Measurements from ENCODE around the gene L3MBTL2. TPM values are rescaled to one million over a fixed set of nuclear protein-coding genes. Genes with fewer than 3 reads are reported as not detected.
"Not testable (repeated sequence)": the region's sequence is repeated elsewhere in the genome, so short reads cannot be mapped to it uniquely, and the experiment has no call there.

Gene L3MBTL2
- 16.9 TPM for polyA plus RNA-seq (2013, experiment 1 of 2; ENCODE audit: insufficient read length)
- polyA plus RNA-seq (2013, experiment 2 of 2; ENCODE audit: insufficient read length), result 17.9 TPM

DNA sequence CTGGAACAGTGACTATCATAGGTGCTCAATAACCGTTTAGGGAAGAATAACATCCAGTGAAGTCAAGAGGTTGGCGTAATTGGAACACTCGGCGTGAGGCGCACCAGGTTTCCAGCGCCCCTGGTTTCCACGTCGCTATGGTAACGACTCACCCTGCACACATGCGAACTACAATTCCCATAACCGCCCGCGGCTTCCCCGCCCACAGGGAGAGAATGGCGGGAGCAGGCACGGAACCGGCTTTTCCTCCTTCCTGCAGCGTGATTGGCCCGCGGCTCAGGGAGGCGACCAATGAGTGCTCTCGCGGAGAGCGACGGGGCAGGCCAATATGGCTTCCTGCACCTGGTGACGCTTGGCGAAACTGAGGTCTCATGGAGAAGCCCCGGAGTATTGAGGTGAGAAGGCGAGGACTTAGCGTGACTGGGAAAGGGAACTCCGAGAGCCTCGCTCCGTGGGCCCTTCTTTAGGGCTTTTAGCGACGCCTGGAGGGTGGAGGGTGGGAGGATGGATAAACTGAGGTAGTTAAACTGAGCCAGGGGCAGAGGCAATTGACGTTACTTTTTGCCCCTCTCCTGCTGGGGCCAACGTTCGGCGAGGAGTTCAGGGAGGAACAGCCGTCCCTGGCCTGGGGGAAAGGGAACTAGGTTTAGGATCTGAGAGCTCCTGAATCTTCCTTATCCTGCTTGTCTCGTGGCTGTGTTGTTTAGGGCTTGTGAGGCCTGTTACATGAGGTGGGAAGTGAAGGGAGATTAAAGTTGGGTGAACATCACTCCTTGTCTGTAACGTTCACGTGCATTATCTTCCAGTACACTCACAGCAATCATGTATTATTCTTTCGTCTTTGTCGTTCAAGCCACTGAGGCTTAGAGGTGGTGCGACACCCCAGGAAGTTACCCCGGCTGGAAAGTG, at the start of gene L3MBTL2:
Gene L3MBTL2, plus strand, starts transcription at position 321 of the 909 bp plus-strand sequence. Its CDS starts 51 bp downstream, at position 372.
- DNase-seq, result peak; percentile 94

DNA sequence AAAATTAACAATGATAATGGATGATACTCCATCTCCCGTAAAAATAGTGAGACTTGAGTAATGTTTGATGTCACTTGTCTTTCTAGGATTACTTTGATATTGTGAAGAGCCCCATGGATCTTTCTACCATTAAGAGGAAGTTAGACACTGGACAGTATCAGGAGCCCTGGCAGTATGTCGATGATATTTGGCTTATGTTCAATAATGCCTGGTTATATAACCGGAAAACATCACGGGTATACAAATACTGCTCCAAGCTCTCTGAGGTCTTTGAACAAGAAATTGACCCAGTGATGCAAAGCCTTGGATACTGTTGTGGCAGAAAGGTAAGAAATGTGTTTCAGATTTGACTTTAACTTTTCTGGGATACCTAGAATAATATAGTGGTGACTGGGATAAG, 48.0 kb upstream of the L3MBTL2 start:
- no peak for DNase-seq

DNA sequence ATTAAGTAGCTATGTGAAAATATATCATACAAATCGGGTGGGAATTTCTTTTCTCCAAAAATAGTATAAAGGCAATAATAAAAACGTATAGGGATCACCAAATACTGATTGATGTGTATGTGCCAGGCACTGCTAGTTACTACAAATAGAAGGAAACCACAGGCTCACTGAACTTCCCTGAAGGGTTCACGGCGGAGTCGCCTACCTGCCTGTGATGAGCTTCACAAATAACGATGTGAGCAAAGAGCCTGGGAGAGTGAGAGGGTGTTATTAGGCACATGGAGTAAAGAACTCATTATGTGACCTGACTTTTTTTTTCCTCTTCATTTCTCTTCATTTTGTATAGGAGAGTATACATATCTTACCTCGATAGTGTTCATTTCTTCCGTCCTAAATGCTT, 36.0 kb upstream of the L3MBTL2 start:
- DNase-seq, result no peak

GRCh38 chr22:41171996-41172395, 33.1 kb upstream of the L3MBTL2 start:
- DNase-seq, result no peak

DNA sequence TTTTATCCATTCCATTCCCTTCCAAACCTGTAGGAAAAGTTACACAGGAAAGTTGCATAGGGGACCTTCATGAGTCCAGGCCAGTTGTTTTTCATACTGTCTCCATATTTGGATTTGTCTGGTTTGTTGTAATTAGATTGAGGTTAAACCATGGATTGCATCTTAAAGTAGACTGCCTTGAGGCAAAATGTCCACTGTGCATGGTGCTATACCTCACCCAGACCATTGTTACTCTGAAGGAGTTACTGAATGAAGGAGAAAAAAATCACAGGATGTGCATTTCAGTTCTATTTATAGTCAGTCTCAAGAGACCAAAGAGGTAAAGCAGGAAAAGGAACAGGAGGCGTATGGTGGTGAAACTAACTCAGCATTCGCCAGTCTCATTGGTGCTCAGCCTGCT, 29.6 kb upstream of the L3MBTL2 start:
- DNase-seq, result no peak

DNA sequence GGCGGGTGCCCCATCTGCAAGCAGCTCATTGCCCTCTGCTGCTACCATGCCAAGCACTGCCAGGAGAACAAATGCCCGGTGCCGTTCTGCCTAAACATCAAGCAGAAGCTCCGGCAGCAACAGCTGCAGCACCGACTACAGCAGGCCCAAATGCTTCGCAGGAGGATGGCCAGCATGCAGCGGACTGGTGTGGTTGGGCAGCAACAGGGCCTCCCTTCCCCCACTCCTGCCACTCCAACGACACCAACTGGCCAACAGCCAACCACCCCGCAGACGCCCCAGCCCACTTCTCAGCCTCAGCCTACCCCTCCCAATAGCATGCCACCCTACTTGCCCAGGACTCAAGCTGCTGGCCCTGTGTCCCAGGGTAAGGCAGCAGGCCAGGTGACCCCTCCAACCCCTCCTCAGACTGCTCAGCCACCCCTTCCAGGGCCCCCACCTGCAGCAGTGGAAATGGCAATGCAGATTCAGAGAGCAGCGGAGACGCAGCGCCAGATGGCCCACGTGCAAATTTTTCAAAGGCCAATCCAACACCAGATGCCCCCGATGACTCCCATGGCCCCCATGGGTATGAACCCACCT, 28.0 kb upstream of the L3MBTL2 start:
- DNase-seq, result no peak

- DNase-seq, result no peak
Measured at GRCh38 chr22:41177622-41178424, 27.3 kb upstream of the L3MBTL2 start.

- no peak for DNase-seq
Measured at GRCh38 chr22:41178425-41178975, 26.6 kb upstream of the L3MBTL2 start.

DNA sequence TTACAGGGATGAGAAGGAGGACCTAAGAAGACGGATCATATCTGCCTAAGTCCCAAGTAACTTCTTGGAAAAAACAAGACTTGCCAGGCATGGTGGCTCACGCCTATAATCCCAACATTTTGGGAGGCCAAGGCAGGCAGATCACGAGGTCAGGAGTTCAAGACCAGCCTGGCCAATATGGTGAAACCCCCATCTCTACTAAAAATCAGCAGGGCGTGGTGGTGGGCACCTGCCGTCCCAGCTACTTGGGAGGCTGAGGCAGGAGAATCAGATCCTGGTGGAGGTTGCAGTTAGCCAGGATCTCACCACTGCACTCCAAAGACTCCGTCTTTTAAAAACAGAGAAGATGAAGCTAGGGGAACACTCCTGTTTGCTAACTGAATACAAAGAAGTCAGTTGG, 24.8 kb upstream of the L3MBTL2 start:
- DNase-seq, result not testable (repeated sequence)

DNA sequence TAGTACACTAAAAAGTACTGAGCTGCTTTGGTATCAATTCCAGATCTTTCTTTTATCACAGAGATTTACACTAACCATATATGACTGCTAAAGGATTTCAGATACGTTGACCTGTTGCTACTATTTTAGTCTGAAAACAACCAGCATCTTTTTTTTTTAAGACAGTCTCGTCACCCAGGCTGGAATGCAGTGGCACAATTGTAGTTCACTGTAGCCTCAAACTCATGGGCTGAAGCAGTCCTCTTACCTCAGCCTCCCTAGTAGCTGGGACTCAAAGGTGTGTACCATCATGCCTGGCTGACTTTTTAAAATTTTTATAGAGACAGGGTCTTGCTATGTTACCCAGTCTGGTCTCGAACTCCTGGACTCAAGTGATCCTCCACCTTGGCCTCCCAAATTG, 24.2 kb upstream of the L3MBTL2 start:
- no peak for DNase-seq

- peak; percentile 67 for DNase-seq
Measured at GRCh38 chr22:41181349-41182241, 23.5 kb upstream of the L3MBTL2 start.

- no peak for DNase-seq
Measured at GRCh38 chr22:41184679-41185078, 20.4 kb upstream of the L3MBTL2 start.

DNA sequence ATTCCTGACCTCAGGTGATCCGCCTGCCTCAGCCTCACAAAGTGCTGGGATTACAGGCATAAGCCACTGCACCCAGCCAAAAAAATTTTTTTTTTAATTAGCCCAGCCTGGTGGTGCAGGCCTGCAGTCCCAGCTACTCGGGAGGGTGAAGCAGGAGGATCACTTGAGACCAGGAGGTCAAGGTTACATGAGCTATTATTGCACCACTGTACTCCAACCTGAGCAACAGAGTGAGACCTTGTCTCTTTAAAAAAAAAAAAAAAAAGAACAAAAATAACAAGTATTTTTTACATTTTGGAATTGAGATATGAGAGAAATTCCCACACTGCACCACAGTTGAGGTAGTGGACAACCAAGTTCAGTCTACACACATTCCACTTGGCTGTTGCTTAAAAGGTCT, 13.6 kb upstream of the L3MBTL2 start:
- no peak for DNase-seq

DNA sequence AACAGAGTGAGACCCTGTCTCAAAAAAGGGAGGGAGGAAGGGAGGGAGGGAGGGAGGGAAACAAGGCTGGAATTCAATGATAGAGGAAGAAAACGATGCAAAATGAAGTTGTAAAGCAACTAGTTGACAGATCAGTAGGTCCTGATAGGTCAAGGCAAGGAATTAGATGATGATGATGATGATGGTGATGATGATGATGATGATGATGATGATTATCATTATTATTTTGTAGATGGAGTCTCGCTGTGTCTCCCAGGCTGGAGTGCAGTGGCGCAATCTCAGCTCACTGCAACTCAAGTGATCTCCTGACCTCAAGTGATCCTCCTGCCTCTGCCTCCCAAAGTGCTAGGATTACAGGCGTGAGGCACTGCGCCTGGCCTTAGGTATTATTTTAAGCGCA, 11.3 kb upstream of the L3MBTL2 start:
- no peak for DNase-seq

- peak; percentile 53 for DNase-seq
Measured at GRCh38 chr22:41197038-41197972, 7.8 kb upstream of the L3MBTL2 start.

GRCh38 chr22:41198027-41198580, 7.0 kb upstream of the L3MBTL2 start:
- DNase-seq, result no peak

DNA sequence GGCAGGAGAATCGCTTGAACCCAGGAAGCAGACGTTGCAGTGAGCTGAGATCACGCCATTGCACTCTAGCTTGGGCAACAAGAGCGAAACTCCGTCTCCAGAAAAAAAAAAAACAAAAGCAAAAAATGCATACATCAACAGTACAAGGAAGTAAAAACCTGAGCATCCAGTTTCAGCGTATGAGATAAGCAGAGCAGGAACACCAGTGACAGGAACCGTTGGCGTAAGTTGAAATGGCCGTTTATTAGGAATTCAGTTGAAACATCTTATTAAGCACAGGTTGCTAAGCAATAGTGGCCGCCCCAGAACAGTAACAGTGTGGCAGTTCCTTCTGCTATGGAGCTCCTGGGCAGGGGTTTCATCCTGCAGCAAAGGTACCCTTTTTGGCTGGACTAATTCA, 4.0 kb upstream of the L3MBTL2 start:
- no peak for DNase-seq

DNA sequence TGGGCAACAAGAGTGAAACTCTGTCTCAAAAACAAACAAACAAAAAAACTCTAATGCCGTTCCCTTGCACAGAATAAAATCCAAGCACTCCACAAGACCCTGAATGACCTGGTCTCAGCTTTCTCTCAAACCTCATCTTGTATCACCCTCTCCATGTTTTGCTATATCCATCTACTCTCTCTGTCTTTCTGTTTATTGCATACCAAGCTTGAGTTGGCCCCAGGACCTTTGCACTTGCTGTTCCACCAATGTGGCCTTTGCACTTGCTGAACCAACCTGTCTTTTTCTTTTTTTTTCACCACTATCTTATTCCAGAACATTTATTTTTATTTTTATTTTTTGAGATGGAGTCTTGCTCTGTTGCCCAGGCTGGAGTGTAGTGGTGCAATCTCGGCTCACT, 2.0 kb upstream of the L3MBTL2 start:
- DNase-seq, result no peak

DNA sequence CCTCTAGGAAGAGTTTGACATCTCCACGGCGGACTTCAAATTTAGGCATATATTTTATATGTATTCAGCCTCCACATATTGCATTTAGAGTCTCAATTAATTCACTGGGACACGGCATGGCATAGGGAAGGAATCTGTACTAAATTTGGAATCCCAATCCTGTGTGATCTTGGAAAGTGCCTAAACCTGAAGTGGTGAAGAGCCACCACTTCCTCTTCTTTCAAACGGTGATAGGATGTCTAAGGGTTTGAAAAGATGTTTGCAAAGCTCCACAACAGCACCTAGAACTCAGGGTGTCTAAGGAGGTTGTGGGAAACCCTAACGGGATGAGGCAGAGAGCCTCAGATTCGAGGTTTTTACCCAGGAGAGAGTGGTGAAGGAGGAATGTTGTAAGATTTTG, 1.0 kb upstream of the L3MBTL2 start:
- DNase-seq, result no peak

GRCh38 chr22:41206719-41207118, 1.6 kb downstream of the L3MBTL2 start:
- no peak for DNase-seq
